IMR-90 (cell line): ENCODE data around the gene FRMPD4. TPM values are rescaled to one million over a fixed set of nuclear protein-coding genes. Genes with fewer than 3 reads are reported as not detected.

Source experiments
- ATAC-seq: fragments of 200-7000 bp; cut with Tn5 transposase; 2 replicates; pipeline ENCODE4 v1.9.1; 2020; ENCODE audit warnings: low read depth, mild to moderate bottlenecking, moderate library complexity
- BruUV-seq: library from RNA; stranded (reverse); fragments of 400-500 nt; replicated peaks from 2 replicates; lab custom pipeline; 2021; lab: Mats Ljungman, UMichigan
- CTCF ChIA-PET: fragments of 300-600 bp; formaldehyde crosslinking; extraction: SDS; loops from one replicate; lab custom pipeline; 2021; ENCODE audit warnings: antibody characterized with exemption; lab: Yijun Ruan, JAX
- POLR2A ChIA-PET: fragments of 300-600 bp; sonication (Branson Sonifier 250); formaldehyde crosslinking; loops from one replicate; lab custom pipeline; 2022; ENCODE audit warnings: antibody characterized with exemption; ENCODE audit not compliant: unreplicated experiment; lab: Charles Lee
- DNase-seq: peaks from one replicate; pipeline ENCODE4 v3.0.0; 2013
- H2AFZ ChIP-seq: replicated peaks from 2 replicates; pipeline ENCODE3; 2013; ENCODE audit warnings: low read length, mild to moderate bottlenecking; ENCODE audit not compliant: poor library complexity
- H2AK5ac ChIP-seq: 2 replicates; pipeline ENCODE4 v1.6.1; 2013; ENCODE audit warnings: low read depth, low read length, inconsistent platforms
- H2AK9ac ChIP-seq: replicated peaks from 2 replicates; pipeline ENCODE3; 2013; ENCODE audit warnings: mild to moderate bottlenecking, low read depth, low read length, moderate library complexity; ENCODE audit not compliant: poor library complexity
- H2BK120ac ChIP-seq: 2 replicates; pipeline ENCODE4 v1.6.1; 2013; ENCODE audit warnings: low read depth, low read length, inconsistent platforms
- H2BK15ac ChIP-seq: 3 replicates; pipeline ENCODE4 v1.6.1; 2013; ENCODE audit warnings: low read depth, low read length, inconsistent platforms
- H2BK20ac ChIP-seq: 2 replicates; pipeline ENCODE4 v1.6.1; 2013; ENCODE audit warnings: low read depth, mild to moderate bottlenecking, inconsistent platforms, low read length, moderate library complexity
- H2BK5ac ChIP-seq: 2 replicates; pipeline ENCODE4 v1.6.1; 2013; ENCODE audit warnings: mild to moderate bottlenecking, low read depth, low read length, inconsistent platforms; ENCODE audit not compliant: poor library complexity, severe bottlenecking
- H3K14ac ChIP-seq: replicated peaks from 2 replicates; pipeline ENCODE4 v1.6.1; 2013; ENCODE audit warnings: low read depth, low read length, inconsistent platforms
- H3K18ac ChIP-seq: 2 replicates; pipeline ENCODE4 v1.6.1; 2013; ENCODE audit warnings: low read depth, low read length, control low read depth
- H3K23ac ChIP-seq: 2 replicates; pipeline ENCODE4 v1.6.1; 2013; ENCODE audit warnings: low read depth, low read length, inconsistent platforms
- H3K27ac ChIP-seq: 2 replicates; pipeline ENCODE4 v1.5.1; 2013; ENCODE audit warnings: mild to moderate bottlenecking, control low read depth, low read length; ENCODE audit not compliant: insufficient read depth
- H3K27me3 ChIP-seq: 2 replicates; pipeline ENCODE4 v1.6.1; 2013; ENCODE audit warnings: low read length; ENCODE audit not compliant: control insufficient read depth, insufficient read depth
- H3K36me3 ChIP-seq: 2 replicates; pipeline ENCODE4 v1.6.1; 2013; ENCODE audit warnings: low read length, mixed read lengths; ENCODE audit not compliant: control insufficient read depth, insufficient read depth
- H3K4ac ChIP-seq: 2 replicates; pipeline ENCODE4 v1.6.1; 2013; ENCODE audit warnings: low read depth, low read length, inconsistent platforms
- H3K4me1 ChIP-seq: 2 replicates; pipeline ENCODE4 v1.6.1; 2013; ENCODE audit warnings: low read length, mixed read lengths; ENCODE audit not compliant: control insufficient read depth, insufficient read depth
- H3K4me2 ChIP-seq: 2 replicates; pipeline ENCODE4 v1.6.1; 2013; ENCODE audit warnings: low read depth, mild to moderate bottlenecking, control low read depth, low read length, moderate library complexity
- H3K4me3 ChIP-seq: 2 replicates; pipeline ENCODE4 v1.5.1; 2013; ENCODE audit warnings: low read depth, mild to moderate bottlenecking, control low read depth, low read length, moderate library complexity; ENCODE audit not compliant: insufficient read depth
- H3K56ac ChIP-seq: 2 replicates; pipeline ENCODE4 v1.6.1; 2013; ENCODE audit warnings: low read length, inconsistent platforms; ENCODE audit not compliant: insufficient read depth; ENCODE audit errors: extremely low read depth
- H3K79me1 ChIP-seq, 2 experiments: 2 replicates each; pipeline ENCODE4 v1.6.1; 2013; ENCODE audit warnings: low read length in 2 of 2, inconsistent platforms in 1 of 2, low read depth in 1 of 2
- H3K9ac ChIP-seq: 2 replicates; pipeline ENCODE4 v1.6.1; 2013; ENCODE audit warnings: low read depth, low read length, control low read depth
- H3K9me1 ChIP-seq: 2 replicates; pipeline ENCODE4 v1.6.1; 2013; ENCODE audit warnings: low read length, inconsistent platforms; ENCODE audit not compliant: insufficient read depth
- H3K9me3 ChIP-seq: 2 replicates; pipeline ENCODE4 v1.6.1; 2013; ENCODE audit warnings: low read length; ENCODE audit not compliant: control insufficient read depth, insufficient read depth
- H4K20me1 ChIP-seq: 2 replicates; pipeline ENCODE4 v1.6.1; 2013; ENCODE audit warnings: low read length, inconsistent platforms; ENCODE audit not compliant: insufficient read depth
- H4K5ac ChIP-seq: 2 replicates; pipeline ENCODE4 v1.6.1; 2013; ENCODE audit warnings: mild to moderate bottlenecking, low read depth, low read length, control low read depth
- H4K8ac ChIP-seq, 2 experiments: 2 replicates each; pipeline ENCODE4 v1.6.1; 2013; ENCODE audit warnings: low read depth in 2 of 2, low read length in 2 of 2, control low read depth in 1 of 2, inconsistent platforms in 1 of 2
- H4K91ac ChIP-seq: 2 replicates; pipeline ENCODE4 v1.6.1; 2013; ENCODE audit warnings: low read depth, low read length, inconsistent platforms; ENCODE audit not compliant: insufficient read depth
- ELK1 ChIP-seq: fragments of 150-350 bp; IDR thresholded peaks from 2 replicates; pipeline ENCODE4 v1.6.1; 2016; ENCODE audit warnings: low read depth, mild to moderate bottlenecking, low read length, moderate library complexity, borderline replicate concordance
- FOS ChIP-seq: fragments of 150-350 bp; IDR thresholded peaks from 2 replicates; pipeline ENCODE4 v1.6.1; 2016; ENCODE audit warnings: low read depth, low read length
- POLR2A ChIP-seq: IDR thresholded peaks from 2 replicates; pipeline ENCODE4 v1.6.1; 2012; ENCODE audit warnings: mild to moderate bottlenecking, low read depth, low read length
- RCOR1 ChIP-seq: IDR thresholded peaks from 2 replicates; pipeline ENCODE4 v1.6.1; 2012; ENCODE audit warnings: mild to moderate bottlenecking, low read length, improper control_type of control experiment; ENCODE audit not compliant: insufficient replicate concordance
- USF2 ChIP-seq: fragments of 150-350 bp; IDR thresholded peaks from 2 replicates; pipeline ENCODE4 v1.6.1; 2017; ENCODE audit warnings: mild to moderate bottlenecking, antibody characterized with exemption, low read length, low read depth
- WGBS, 2 experiments: methylation state at CpG; one replicate each; pipeline versions ENCODE4 v1.1.5 to v1.1.7; 2013; ENCODE audit warnings: missing lambda C conversion rate in 2 of 2; ENCODE audit not compliant: insufficient read length in 1 of 2; ENCODE audit errors: extremely low coverage in 2 of 2; 5-methylcytosine and 5-hydroxymethylcytosine counted together
- dilution Hi-C: fragments of 300-500 bp; cut with HindIII; formaldehyde crosslinking; loops from one replicate; pipeline ENCODE4 v1.14.3; 2018; ENCODE audit warnings: low sequenced_read_pairs; ENCODE audit not compliant: unreplicated experiment
- in situ Hi-C: fragments of 300-500 bp; cut with MboI; formaldehyde crosslinking; loops from 3 replicates; pipeline ENCODE4 v1.14.3; 2019; ENCODE audit warnings: low sequenced_read_pairs, inconsistent platforms, mixed read lengths
- intact Hi-C: fragments of 100-400 bp; cut with micrococcal nuclease; formaldehyde crosslinking; loops from 2 replicates; pipeline ENCODE4 v1.10.0; 2022
- polyA plus RNA-seq, 3 experiments: library from polyadenylated mRNA; depleted of rRNA; stranded (reverse); fragments of >200 nt; gene quantifications; 2 replicates each; pipeline ENCODE4 v1.2.3, GENCODE V29; 2012; ENCODE audit warnings: low replicate concordance in 1 of 3
- total RNA-seq: library from RNA; depleted of rRNA; stranded (reverse); fragments of >200 nt; gene quantifications from 2 replicates; pipeline ENCODE4 v1.2.3, GENCODE V29; 2012

FRMPD4 gene
- total and polyA plus RNA-seq, 2 of the 4 experiments (the other 2 are of a cell fraction), result 0.53 to 1.1 TPM

DNA sequence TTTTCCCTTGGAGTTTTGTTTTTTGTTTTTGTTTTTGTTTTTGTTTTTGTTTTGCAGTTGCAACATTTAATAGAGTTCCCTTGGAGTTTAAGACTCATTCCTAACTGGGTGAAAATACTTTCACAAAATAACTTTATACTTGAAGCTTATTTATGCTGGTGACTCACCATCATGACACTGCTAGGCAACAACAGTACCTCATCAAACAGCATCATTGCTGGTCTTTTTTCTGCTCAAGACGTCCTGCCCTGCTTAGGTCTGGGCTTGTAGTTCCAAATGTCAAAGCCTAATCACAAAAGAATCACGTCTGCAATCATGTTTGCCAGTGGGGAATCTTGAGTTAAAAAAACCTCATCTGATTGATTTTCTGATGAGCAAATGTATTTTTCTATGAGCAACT is 547.3 kb downstream of the FRMPD4 start:
- no peak overlapping the region for H3K4me3 ChIP-seq
- H3K79me1 ChIP-seq, result no peaks in the 10 kb centered on the region
- BruUV-seq, result no TSS peak
- H3K4ac ChIP-seq, result no peak overlapping the region
- no peaks in the 10 kb centered on the region for H3K4me1 ChIP-seq
- H4K20me1 ChIP-seq, result no peaks in the 10 kb centered on the region
- H4K91ac ChIP-seq, result no peak overlapping the region
- peak; percentile 48 for DNase-seq
- H3K27me3 ChIP-seq, result no peaks in the 10 kb centered on the region
- no peak overlapping the region for H4K5ac ChIP-seq
- no peaks in the 10 kb centered on the region for H3K9me1 ChIP-seq
- no peak overlapping the region for H3K27ac ChIP-seq
- H2AFZ ChIP-seq, result no peak overlapping the region
- WGBS, 2 experiments, result no CpG with 5 or more reads among the region's 2 CpGs
- H3K14ac ChIP-seq, result no peak overlapping the region
- H4K8ac ChIP-seq, result no peak overlapping the region
- H3K36me3 ChIP-seq, result no peaks in the 10 kb centered on the region
- H3K56ac ChIP-seq, result no peak overlapping the region
- H3K4me2 ChIP-seq, result no peak overlapping the region
- ChIA-PET POLR2A (no interaction called here), CTCF (no interaction called here)
- H3K18ac ChIP-seq, result no peak overlapping the region
- H2BK15ac ChIP-seq, result no peak overlapping the region
- in situ Hi-C loops (no loop called here), intact Hi-C loops (no loop called here), dilution Hi-C loops (no loop called here)
- no peak for ATAC-seq
- no peak overlapping the region for H3K9ac ChIP-seq
- no peak overlapping the region for H3K23ac ChIP-seq
- H2BK5ac ChIP-seq, result no peak overlapping the region
- H2BK120ac ChIP-seq, result no peak overlapping the region
- TF ChIP-seq FOS (0 out of 2 replicates have a peak, but pooled peaks have one; percentile 16), ELK1 (no peak), RCOR1 (no peak), POLR2A (no peak), USF2 (no peak)
- no peak overlapping the region for H2AK5ac ChIP-seq
- no peaks in the 10 kb centered on the region for H3K9me3 ChIP-seq
- H2BK20ac ChIP-seq, result no peak overlapping the region
- no peak overlapping the region for H2AK9ac ChIP-seq
